H1 (cell line): ENCODE measurements around the gene SVIL. TPM values are rescaled to one million over a fixed set of nuclear protein-coding genes. Genes with fewer than 3 reads are reported as not detected.

Source experiments
- CTCF ChIA-PET: fragments of 300-600 bp; sonication (Branson Sonifier 250); formaldehyde crosslinking; loops from one replicate; lab custom pipeline; 2021; ENCODE audit not compliant: partially characterized antibody; lab: Charles Lee
- POLR2A ChIA-PET: fragments of 300-600 bp; sonication (Branson Sonifier 250); formaldehyde crosslinking; loops from one replicate; lab custom pipeline; 2021; ENCODE audit warnings: inconsistent platforms; ENCODE audit not compliant: partially characterized antibody; lab: Charles Lee
- DNase-seq, 2 experiments: peaks; one replicate each; pipeline versions ENCODE4 v3.0.0 to v3.0.0-alpha.2; 2010 to 2022; ENCODE audit warnings: low spot score in 2 of 2, low read depth in 1 of 2, mixed read lengths in 1 of 2
- FAIRE-seq: peaks from 2 replicates; lab custom pipeline; 2011; peaks lifted over from hg19 to GRCh38; lab: Jason Lieb, UNC
- H2AFZ ChIP-seq: 2 replicates; pipeline ENCODE4 v1.8.1; 2012; ENCODE audit warnings: low read length, inconsistent platforms
- H2AK5ac ChIP-seq: 2 replicates; pipeline ENCODE4 v1.6.1; 2013; ENCODE audit warnings: low read depth, low read length
- H2BK120ac ChIP-seq: replicated peaks from 2 replicates; pipeline ENCODE3; 2013; ENCODE audit warnings: low read depth, low read length, inconsistent platforms
- H2BK12ac ChIP-seq: 2 replicates; pipeline ENCODE4 v1.6.1; 2013; ENCODE audit warnings: low read depth, low read length
- H2BK15ac ChIP-seq: 2 replicates; pipeline ENCODE4 v1.6.1; 2013; ENCODE audit warnings: low read length
- H2BK20ac ChIP-seq: 2 replicates; pipeline ENCODE4 v1.6.1; 2013; ENCODE audit warnings: low read length
- H2BK5ac ChIP-seq: 2 replicates; pipeline ENCODE4 v1.6.1; 2013; ENCODE audit warnings: low read depth, low read length
- H3K14ac ChIP-seq: 2 replicates; pipeline ENCODE4 v1.6.1; 2013; ENCODE audit warnings: inconsistent platforms; ENCODE audit not compliant: insufficient read length
- H3K18ac ChIP-seq: 2 replicates; pipeline ENCODE4 v1.6.1; 2013; ENCODE audit warnings: low read length; ENCODE audit errors: extremely low read depth
- H3K23ac ChIP-seq: 2 replicates; pipeline ENCODE4 v1.6.1; 2013; ENCODE audit warnings: inconsistent platforms; ENCODE audit not compliant: insufficient read length
- H3K23me2 ChIP-seq: 2 replicates; pipeline ENCODE4 v1.6.1; 2013; ENCODE audit warnings: low read depth, low read length
- H3K27ac ChIP-seq: 2 replicates; pipeline ENCODE4 v1.6.1; 2011; ENCODE audit warnings: low read depth, low read length, inconsistent platforms
- H3K27me3 ChIP-seq, 4 experiments: replicated peaks in 1 of 4; 1 replicate in 1 of 4; 2 replicates in 3 of 4; pipeline versions ENCODE4 v1.6.1 to v1.8.1; 2011 to 2013; ENCODE audit warnings: low read length in 3 of 4, mild to moderate bottlenecking in 3 of 4, inconsistent platforms in 2 of 4, mixed read lengths in 2 of 4, moderate library complexity in 1 of 4; ENCODE audit not compliant: control insufficient read depth in 3 of 4, insufficient read depth in 3 of 4; ENCODE audit errors: extremely low read depth in 1 of 4
- H3K36me3 ChIP-seq, 4 experiments: 2 replicates each; pipeline versions ENCODE4 v1.6.1 to v1.8.1; 2011 to 2013; ENCODE audit warnings: mild to moderate bottlenecking in 4 of 4, low read length in 3 of 4, moderate library complexity in 2 of 4, control low read depth in 1 of 4, inconsistent platforms in 1 of 4; ENCODE audit not compliant: insufficient read depth in 4 of 4, control insufficient read depth in 2 of 4
- H3K4ac ChIP-seq: replicated peaks from 2 replicates; pipeline ENCODE3; 2013; ENCODE audit warnings: low read length, low read depth, mixed read lengths, inconsistent platforms; ENCODE audit not compliant: insufficient read length
- H3K4me1 ChIP-seq, 4 experiments: replicated peaks in 1 of 4; 1 replicate in 1 of 4; 2 replicates in 3 of 4; pipeline versions ENCODE4 v1.6.1 to v1.8.1; 2011 to 2013; ENCODE audit warnings: low read length in 3 of 4, inconsistent platforms in 2 of 4, mixed read lengths in 1 of 4; ENCODE audit not compliant: insufficient read depth in 4 of 4, control insufficient read depth in 3 of 4
- H3K4me2 ChIP-seq, 2 experiments: 2 replicates each; pipeline versions ENCODE4 v1.6.1 to v1.8.1; 2011 to 2013; ENCODE audit warnings: low read depth in 2 of 2, low read length in 2 of 2, control low read depth in 1 of 2, inconsistent platforms in 1 of 2, mild to moderate bottlenecking in 1 of 2; ENCODE audit not compliant: insufficient read depth in 1 of 2
- H3K4me3 ChIP-seq, 4 experiments: fragments of 200-600, 300-600 bp in 1 of 4; sonication (generic), shearing (Covaris generic), sonication (Bioruptor Twin) in 1 of 4; 2 replicates each; pipeline versions ENCODE4 v1.5.1 to v1.8.1; 2011 to 2016; ENCODE audit warnings: low read length in 4 of 4, low read depth in 3 of 4, control low read depth in 2 of 4, inconsistent platforms in 2 of 4, mild to moderate bottlenecking in 2 of 4, mixed read lengths in 1 of 4, moderate library complexity in 1 of 4; ENCODE audit not compliant: insufficient read depth in 2 of 4; ENCODE audit errors: extremely low read depth in 1 of 4
- H3K56ac ChIP-seq: replicated peaks from 2 replicates; pipeline ENCODE3; 2013; ENCODE audit warnings: low read depth, mild to moderate bottlenecking, mixed read lengths, low read length, inconsistent platforms; ENCODE audit not compliant: insufficient read length
- H3K79me1 ChIP-seq: 2 replicates; pipeline ENCODE4 v1.6.1; 2013; ENCODE audit warnings: low read depth, low read length, control low read depth
- H3K79me2 ChIP-seq, 2 experiments: 2 replicates each; pipeline versions ENCODE4 v1.6.1 to v1.8.1; 2012 to 2013; ENCODE audit warnings: low read length in 2 of 2, mild to moderate bottlenecking in 2 of 2, inconsistent platforms in 1 of 2; ENCODE audit not compliant: insufficient read depth in 2 of 2, control insufficient read depth in 1 of 2
- H3K9ac ChIP-seq, 4 experiments: replicated peaks in 1 of 4; 1 replicate in 1 of 4; 2 replicates in 3 of 4; pipeline versions ENCODE4 v1.6.1 to v1.8.1; 2011 to 2013; ENCODE audit warnings: low read depth in 3 of 4, low read length in 3 of 4, control low read depth in 2 of 4, mild to moderate bottlenecking in 2 of 4, moderate library complexity in 2 of 4, inconsistent platforms in 1 of 4; ENCODE audit errors: extremely low read depth in 1 of 4
- H3K9me3 ChIP-seq, 2 experiments: 2 replicates each; pipeline versions ENCODE4 v1.6.1 to v1.8.1; 2012 to 2013; ENCODE audit warnings: mild to moderate bottlenecking in 2 of 2, moderate library complexity in 2 of 2, control low read depth in 1 of 2, inconsistent platforms in 1 of 2, low read depth in 1 of 2, low read length in 1 of 2, mixed read lengths in 1 of 2; ENCODE audit not compliant: insufficient read depth in 2 of 2
- H4K20me1 ChIP-seq, 2 experiments: replicated peaks in 1 of 2; 2 replicates each; pipeline versions ENCODE3 to v1.8.1; 2011 to 2013; ENCODE audit warnings: inconsistent platforms in 2 of 2, low read length in 2 of 2, mild to moderate bottlenecking in 1 of 2; ENCODE audit not compliant: insufficient read depth in 2 of 2, control insufficient read depth in 1 of 2
- H4K5ac ChIP-seq: 2 replicates; pipeline ENCODE4 v1.6.1; 2013; ENCODE audit warnings: low read length, low read depth, mixed read lengths, inconsistent platforms; ENCODE audit not compliant: insufficient read length
- H4K8ac ChIP-seq: 2 replicates; pipeline ENCODE4 v1.8.0; 2013; ENCODE audit warnings: mild to moderate bottlenecking, moderate library complexity, low read length, inconsistent platforms; ENCODE audit not compliant: insufficient read depth; ENCODE audit errors: extremely low read depth
- H4K91ac ChIP-seq: replicated peaks from 2 replicates; pipeline ENCODE3; 2013; ENCODE audit warnings: low read length, mixed read lengths, inconsistent platforms; ENCODE audit not compliant: insufficient read length
- ASH2L ChIP-seq: fragments of 200-600, 300-600 bp; sonication (generic); IDR thresholded peaks from one replicate; pipeline ENCODE4 v1.7.1; 2017; ENCODE audit warnings: low read length
- CBX8 ChIP-seq: fragments of 300-800, 300-1000 bp; sonication (generic); IDR thresholded peaks from 2 replicates; pipeline ENCODE4 v1.7.1; 2016; ENCODE audit warnings: low read depth, low read length, borderline replicate concordance
- CTCF ChIP-seq, 3 experiments: IDR thresholded peaks; 1 replicate in 2 of 3; 2 replicates in 1 of 3; pipeline versions ENCODE4 v1.5.1 to v1.6.1; 2011; ENCODE audit warnings: low read length in 3 of 3, mild to moderate bottlenecking in 3 of 3, inconsistent platforms in 2 of 3, low read depth in 1 of 3, moderate library complexity in 1 of 3; ENCODE audit not compliant: insufficient read depth in 1 of 3; ENCODE audit errors: control extremely low read depth in 1 of 3
- GABPA ChIP-seq: IDR thresholded peaks from 2 replicates; pipeline ENCODE4 v1.6.1; 2011; ENCODE audit warnings: mild to moderate bottlenecking, low read length, moderate library complexity, borderline replicate concordance; ENCODE audit not compliant: insufficient read depth
- KDM1A ChIP-seq: fragments of 200-600, 300-600 bp; sonication (generic); IDR thresholded peaks from 2 replicates; pipeline ENCODE4 v1.7.1; 2016; ENCODE audit warnings: mild to moderate bottlenecking, low read length, borderline replicate concordance
- NRF1 ChIP-seq: IDR thresholded peaks from 2 replicates; pipeline ENCODE4 v1.6.1; 2011; ENCODE audit warnings: mild to moderate bottlenecking, low read depth, low read length, improper control_type of control experiment
- RXRA ChIP-seq: IDR thresholded peaks from 2 replicates; pipeline ENCODE4 v1.6.1; 2011; ENCODE audit warnings: low read depth, mild to moderate bottlenecking, low read length, moderate library complexity; ENCODE audit not compliant: insufficient read depth
- SP4 ChIP-seq: IDR thresholded peaks from 2 replicates; pipeline ENCODE4 v1.6.1; 2012; ENCODE audit warnings: low read length, inconsistent platforms
- TAF1 ChIP-seq: IDR thresholded peaks from 2 replicates; pipeline ENCODE4 v1.6.1; 2011; ENCODE audit warnings: mild to moderate bottlenecking, low read depth, low read length
- WGBS, 2 experiments: shearing (Covaris generic) in 1 of 2; methylation state at CpG; one replicate each; pipeline versions ENCODE4 v1.1.6 to v1.1.7; 2013 to 2015; ENCODE audit warnings: low lambda C conversion rate in 2 of 2, mixed read lengths in 2 of 2, inconsistent platforms in 1 of 2, low coverage in 1 of 2, missing lambda C conversion rate in 1 of 2; ENCODE audit not compliant: insufficient replicate concordance in 2 of 2, insufficient coverage in 1 of 2, insufficient read length in 1 of 2; ENCODE audit errors: extremely low coverage in 1 of 2, missing lambda C conversion rate in 1 of 2; 5-methylcytosine and 5-hydroxymethylcytosine counted together
- polyA plus RNA-seq, 7 experiments: library from polyadenylated mRNA; depleted of rRNA in 3 of 7; stranded (reverse) in 5 of 7; unstranded in 2 of 7; fragments of >200 nt in 5 of 7; fragments of 200-250 nt in 2 of 7; gene quantifications; 1 replicate in 5 of 7; 2 replicates in 1 of 7; 4 replicates in 1 of 7; pipeline versions ENCODE4 v1.2.1 to v1.2.3, GENCODE V29; 2011 to 2013; ENCODE audit warnings: missing spikeins in 2 of 7, mixed read lengths in 2 of 7
- total RNA-seq: library from RNA; stranded (reverse); fragmentation: NEBNext Ultra II Directional; extraction: Animal tissue kit (Norgen Biotek cat#: 25700); gene quantifications from 2 replicates; pipeline ENCODE4 v1.2.1, GENCODE V29; 2021
- TF ChIP-seq, protein P1 (sequence below): IDR thresholded peaks from 2 replicates; pipeline ENCODE4 v1.6.1; 2012; ENCODE audit warnings: inconsistent platforms

Gene SVIL
- total and polyA plus RNA-seq, 2 of the 8 experiments (the other 6 are each of a cell fraction or from before 2014, with no cell fraction given): 4.7 to 15.4 TPM

GRCh38 chr10:29656451-29656992 is 21.8 kb upstream of the SVIL start:
- no peak overlapping the region for H3K27ac ChIP-seq
- H3K18ac ChIP-seq: no peak overlapping the region
- H3K27me3 ChIP-seq: no peaks in the 10 kb centered on the region
- H4K5ac ChIP-seq: no peak overlapping the region
- DNase-seq (no peak), FAIRE-seq (no peak)
- no peak overlapping the region for H2BK20ac ChIP-seq
- H2BK5ac ChIP-seq: no peak overlapping the region
- WGBS, 2 experiments: 92% methylated on average over 2 of the region's 2 CpGs; no CpG with 5 or more reads in 1 of the 2 experiments
- no peak overlapping the region for H3K9ac ChIP-seq
- H2BK12ac ChIP-seq: no peak overlapping the region
- H2BK15ac ChIP-seq: no peak overlapping the region
- H2AFZ ChIP-seq: no peak overlapping the region
- peaks cover 0 to 16% (median 4%) of the 10 kb centered on the region in 4 experiments; a peak in 4 of 8 replicates for H3K36me3 ChIP-seq
- no peak overlapping the region for H3K23ac ChIP-seq
- no peak overlapping the region for H3K14ac ChIP-seq
- H3K4ac ChIP-seq: no peak overlapping the region
- peaks cover 0 to 4% (median 1%) of the 10 kb centered on the region in 4 experiments; a peak in 3 of 7 replicates for H3K4me1 ChIP-seq
- H3K9me3 ChIP-seq: peaks cover 3 to 4% of the 10 kb centered on the region in 2 experiments; a peak in 1 of 4 replicates
- H4K8ac ChIP-seq: no peak overlapping the region
- POLR2A ChIA-PET: no interaction called here
- H2AK5ac ChIP-seq: no peak overlapping the region
- no peaks in the 10 kb centered on the region for H3K79me1 ChIP-seq
- H3K79me2 ChIP-seq: no peaks in the 10 kb centered on the region
- no peaks in the 10 kb centered on the region for H4K20me1 ChIP-seq
- H4K91ac ChIP-seq: no peak overlapping the region
- no peak overlapping the region for H2BK120ac ChIP-seq
- no peak overlapping the region for H3K56ac ChIP-seq
- H3K4me2 ChIP-seq: no peak overlapping the region
- no peaks in the 10 kb centered on the region; the same call in 1 of the 2 replicates for H3K23me2 ChIP-seq
- CTCF ChIA-PET: interaction anchor here (1.1 to 1.4 kb wide), 2 partner anchors 37 to 65 kb away, joined by 3 read pairs; no protein-coding TSS in a partner anchor
- no peak overlapping the region for H3K4me3 ChIP-seq
- TF ChIP-seq TAF1 (no peak), ASH2L (no peak), SP4 (no peak), CBX8 (no peak), RXRA (no peak), CTCF (IDR thresholded peaks at IDR 0.05; ENCODE audit: control extremely low read depth in 1 of 3, insufficient read depth in 1 of 3, low read depth in 1 of 3, low read length in 3 of 3) (no peak), NRF1 (no peak), KDM1A (no peak), GABPA (no peak)
- TF ChIP-seq, protein P1, sequence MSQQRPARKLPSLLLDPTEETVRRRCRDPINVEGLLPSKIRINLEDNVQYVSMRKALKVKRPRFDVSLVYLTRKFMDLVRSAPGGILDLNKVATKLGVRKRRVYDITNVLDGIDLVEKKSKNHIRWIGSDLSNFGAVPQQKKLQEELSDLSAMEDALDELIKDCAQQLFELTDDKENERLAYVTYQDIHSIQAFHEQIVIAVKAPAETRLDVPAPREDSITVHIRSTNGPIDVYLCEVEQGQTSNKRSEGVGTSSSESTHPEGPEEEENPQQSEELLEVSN: no peak
